K562 treated with DMSO at 1 percent for 48 hours (cell line): Measurements from ENCODE around the gene RPL10A. TPM values are rescaled to one million over a fixed set of nuclear protein-coding genes. Genes with fewer than 3 reads are reported as not detected.

Source experiments
- total RNA-seq: library from RNA; unstranded; fragments of 300-600 nt; gene quantifications from 2 replicates; pipeline ENCODE4 v1.2.3, GENCODE V29; 2022; ENCODE audit warnings: low replicate concordance; ENCODE audit errors: extremely low read depth

The RPL10A gene
- 2,732 TPM in 1 of 2 replicates, not detected in the other for total RNA-seq

DNA sequence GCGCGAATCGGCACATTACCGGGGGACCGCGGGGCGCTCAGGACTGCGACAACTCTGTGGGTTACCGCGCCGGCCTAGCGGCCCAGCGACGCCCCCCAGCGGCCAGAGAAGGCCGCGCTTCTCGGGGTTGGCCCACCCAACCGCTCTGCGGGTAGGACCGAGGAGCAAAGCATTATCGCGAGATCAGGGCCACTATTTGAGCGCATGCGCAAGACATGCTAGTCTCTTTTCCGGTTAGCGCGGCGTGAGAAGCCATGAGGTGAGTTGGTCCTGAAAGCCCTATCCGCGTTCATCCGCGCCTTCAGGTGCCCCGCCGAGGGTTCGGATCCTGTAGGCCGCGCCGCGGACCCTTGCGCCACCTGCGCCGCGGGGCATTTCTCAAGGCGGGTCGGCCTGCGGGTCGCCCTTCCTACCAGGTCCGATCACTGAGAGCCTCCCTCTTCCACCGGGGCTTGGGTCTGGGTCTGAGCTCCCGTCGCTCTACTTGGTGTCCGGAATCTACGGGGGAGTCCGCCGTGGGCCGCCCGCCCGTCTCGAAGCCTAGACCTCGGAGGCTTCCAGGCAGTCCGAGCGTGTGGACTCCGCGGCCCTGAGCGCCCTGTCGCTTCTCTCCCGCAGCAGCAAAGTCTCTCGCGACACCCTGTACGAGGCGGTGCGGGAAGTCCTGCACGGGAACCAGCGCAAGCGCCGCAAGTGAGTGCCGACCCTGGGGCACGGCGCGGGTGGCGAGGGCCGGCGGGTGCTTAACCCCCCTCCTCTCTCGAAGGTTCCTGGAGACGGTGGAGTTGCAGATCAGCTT lies at the start of gene RPL10A:
Gene RPL10A, plus strand, starts transcription at position 221 of the 799 bp plus-strand sequence. Its CDS starts 34 bp downstream, at position 255.

GRCh38 chr6:35452183-35453090 lies 15.8 kb upstream of the RPL10A start, which contains the start of gene FANCE:
Gene FANCE, plus strand, starts transcription at chr6:35452338. Its CDS starts 208 bp downstream, at chr6:35452546.

GRCh38 chr6:35496841-35497570 lies 28.8 kb downstream of the RPL10A start, which contains the start of gene TEAD3:
Gene TEAD3, minus strand, starts transcription at chr6:35497079.

DNA sequence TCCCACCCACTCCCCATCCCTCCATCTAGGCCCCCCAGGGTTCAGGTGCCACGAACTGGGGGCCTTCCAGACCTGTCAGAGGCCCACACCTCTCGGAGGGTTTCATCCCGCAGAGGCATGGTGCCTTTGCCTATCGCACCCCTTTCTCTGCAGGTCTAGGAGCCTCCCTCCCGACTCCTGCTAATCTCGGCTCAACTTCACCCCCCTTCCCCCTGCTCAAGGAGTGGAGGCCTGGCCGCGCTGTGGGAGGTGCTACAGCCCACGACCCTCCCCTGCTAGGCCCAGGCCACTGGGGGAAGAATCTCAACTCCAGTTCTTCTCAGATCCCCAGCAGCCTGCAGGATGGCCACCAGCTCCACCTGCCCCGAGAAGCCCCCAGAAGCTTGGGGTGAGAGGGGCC lies 44.5 kb downstream of the RPL10A start, which contains the start of gene TULP1:
Gene TULP1, minus strand, starts transcription at position 157 of the 400 bp plus-strand sequence. Its CDS starts 38 bp downstream, at position 119.

Other genes starting within 250 kb of the RPL10A start
- not detected in 2 replicates for gene ZNF76, start 208.7 kb upstream of the RPL10A start, total RNA-seq
- not detected in 2 replicates for gene DEF6, start 170.6 kb upstream of the RPL10A start, total RNA-seq
- gene PPARD, start 125.8 kb upstream of the RPL10A start, total RNA-seq: not detected in 2 replicates
- not detected in 2 replicates for gene FANCE, start 16.1 kb upstream of the RPL10A start, total RNA-seq
- not detected in 2 replicates for gene TEAD3, start 28.7 kb downstream of the RPL10A start, total RNA-seq
- gene TULP1, start 44.5 kb downstream of the RPL10A start, total RNA-seq: not detected in 2 replicates
- gene FKBP5, start 220.5 kb downstream of the RPL10A start, total RNA-seq: not detected in 2 replicates